ENCODE data around the gene KCNIP3.

The KCNIP3 gene

GRCh38 chr2:95380731-95381130 lies 83.6 kb downstream of the KCNIP3 start:
- in situ Hi-C loops (cut with MboI; ENCODE audit: low sequenced_read_pairs): no loop called here

GRCh38 chr2:95381212-95382191 lies 84.4 kb downstream of the KCNIP3 start:
- in situ Hi-C loops (cut with MboI; ENCODE audit: low sequenced_read_pairs): no loop called here

- in situ Hi-C loops (cut with MboI; ENCODE audit: low sequenced_read_pairs): no loop called here
Observed at GRCh38 chr2:95382192-95382591, 85.0 kb downstream of the KCNIP3 start.

GRCh38 chr2:95382686-95383634 lies 85.8 kb downstream of the KCNIP3 start:
- in situ Hi-C loops (cut with MboI; ENCODE audit: low sequenced_read_pairs): no loop called here

- in situ Hi-C loops (cut with MboI; ENCODE audit: low sequenced_read_pairs): no loop called here
Observed at GRCh38 chr2:95383635-95384027, 86.5 kb downstream of the KCNIP3 start.

GRCh38 chr2:95384854-95385569 lies 87.9 kb downstream of the KCNIP3 start:
- in situ Hi-C loops (cut with MboI; ENCODE audit: low sequenced_read_pairs): no loop called here

- in situ Hi-C loops (cut with MboI; ENCODE audit: low sequenced_read_pairs): no loop called here
Observed at GRCh38 chr2:95385570-95385984, 88.4 kb downstream of the KCNIP3 start.

- in situ Hi-C loops (cut with MboI; ENCODE audit: low sequenced_read_pairs): no loop called here
Observed at GRCh38 chr2:95386031-95386430, 88.9 kb downstream of the KCNIP3 start.

- in situ Hi-C loops (cut with MboI; ENCODE audit: low sequenced_read_pairs): no loop called here
Observed at GRCh38 chr2:95387358-95387757, 90.2 kb downstream of the KCNIP3 start.

- in situ Hi-C loops (cut with MboI; ENCODE audit: low sequenced_read_pairs): no loop called here
Observed at GRCh38 chr2:95388091-95388692, 91.0 kb downstream of the KCNIP3 start.

GRCh38 chr2:95388856-95389244 lies 91.7 kb downstream of the KCNIP3 start:
- in situ Hi-C loops (cut with MboI; ENCODE audit: low sequenced_read_pairs): no loop called here

GRCh38 chr2:95389245-95390119 lies 92.3 kb downstream of the KCNIP3 start:
- in situ Hi-C loops (cut with MboI; ENCODE audit: low sequenced_read_pairs): no loop called here

- in situ Hi-C loops (cut with MboI; ENCODE audit: low sequenced_read_pairs): no loop called here
Observed at GRCh38 chr2:95390272-95390880, 93.2 kb downstream of the KCNIP3 start.

GRCh38 chr2:95390881-95391321 lies 93.8 kb downstream of the KCNIP3 start:
- in situ Hi-C loops (cut with MboI; ENCODE audit: low sequenced_read_pairs): no loop called here

GRCh38 chr2:95391641-95392310 lies 94.6 kb downstream of the KCNIP3 start:
- in situ Hi-C loops (cut with MboI; ENCODE audit: low sequenced_read_pairs): no loop called here

- in situ Hi-C loops (cut with MboI; ENCODE audit: low sequenced_read_pairs): no loop called here
Observed at GRCh38 chr2:95392320-95392719, 95.2 kb downstream of the KCNIP3 start.

GRCh38 chr2:95392730-95393455 lies 95.7 kb downstream of the KCNIP3 start:
- in situ Hi-C loops (cut with MboI; ENCODE audit: low sequenced_read_pairs): no loop called here

- in situ Hi-C loops (cut with MboI; ENCODE audit: low sequenced_read_pairs): no loop called here
Observed at GRCh38 chr2:95393901-95394300, 96.8 kb downstream of the KCNIP3 start.

All from HL-60/S4 treated with retinoic acid at 250 ng/mL for 4 days and 3 days (cell line).